Mesothelial cell of epicardium (in vitro differentiated cells): Measurements from ENCODE around the gene POPDC3. TPM values are rescaled to one million over a fixed set of nuclear protein-coding genes. Genes with fewer than 3 reads are reported as not detected.

Experiments
- DNase-seq, 2 experiments: peaks; one replicate each; pipeline ENCODE4 v3.0.0; 2021; ENCODE audit warnings: low spot score in 2 of 2; ENCODE audit not compliant: unreplicated experiment in 2 of 2
- H3K27ac Mint-ChIP-seq: 2 replicates; pipeline ENCODE4 v1.8.0; 2021; ENCODE audit warnings: mixed read lengths
- H3K27me3 Mint-ChIP-seq: 2 replicates; pipeline ENCODE4 v1.8.0; 2021; ENCODE audit warnings: low read depth, mixed read lengths
- H3K36me3 Mint-ChIP-seq: 2 replicates; pipeline ENCODE4 v1.8.0; 2021; ENCODE audit warnings: mixed read lengths
- H3K4me1 Mint-ChIP-seq: 2 replicates; pipeline ENCODE4 v1.8.0; 2021; ENCODE audit warnings: mixed read lengths
- H3K4me3 Mint-ChIP-seq: 2 replicates; pipeline ENCODE4 v1.8.0; 2021; ENCODE audit warnings: mild to moderate bottlenecking, moderate library complexity, mixed read lengths
- H3K9me3 Mint-ChIP-seq: 2 replicates; pipeline ENCODE4 v1.8.0; 2021; ENCODE audit warnings: mixed read lengths
- CTCF ChIP-seq: fragments of 200-600 bp; sonication (generic); IDR thresholded peaks from one replicate; pipeline ENCODE4 v1.5.0; 2021; ENCODE audit warnings: antibody characterized with exemption; ENCODE audit not compliant: unreplicated experiment
- total RNA-seq: library from RNA; stranded (reverse); gene quantifications from 3 replicates; pipeline ENCODE4 v1.2.1, GENCODE V29; 2021

POPDC3 gene
- total RNA-seq, 1 donor from 2014 or later = 10.4 TPM

GRCh38 chr6:105136431-105137350 lies 43.1 kb downstream of the POPDC3 start:
- Mint-ChIP-seq H3K4me3 (peak overlapping the region; percentile 81), H3K9me3 (no peaks in the 10 kb centered on the region), H3K27me3 (no peaks in the 10 kb centered on the region), H3K27ac (peak overlapping the region; percentile 70), H3K36me3 (peaks cover 6% of the 10 kb centered on the region), H3K4me1 (peaks cover 38% of the 10 kb centered on the region)
- peak; percentile 53 to 80 for DNase-seq
- TF ChIP-seq CTCF = peak; percentile 19

GRCh38 chr6:105135907-105136430 lies 43.8 kb downstream of the POPDC3 start:
- TF ChIP-seq CTCF = no peak
- Mint-ChIP-seq H3K4me3 (peak overlapping the region; percentile 75), H3K9me3 (no peaks in the 10 kb centered on the region), H3K27ac (peak overlapping the region; percentile 30), H3K27me3 (no peaks in the 10 kb centered on the region), H3K36me3 (peaks cover 6% of the 10 kb centered on the region), H3K4me1 (peaks cover 33% of the 10 kb centered on the region)
- DNase-seq = no peak

- peaks cover 24% of the 10 kb centered on the region for H3K4me1 Mint-ChIP-seq
- H3K36me3 Mint-ChIP-seq = peaks cover 6% of the 10 kb centered on the region
- no peak for DNase-seq
- no peaks in the 10 kb centered on the region for H3K9me3 Mint-ChIP-seq
- H3K27ac Mint-ChIP-seq = peak overlapping the region; percentile 27
- peak overlapping the region; percentile 75 for H3K4me3 Mint-ChIP-seq
- TF ChIP-seq CTCF = no peak
- no peaks in the 10 kb centered on the region for H3K27me3 Mint-ChIP-seq
These were observed 44.8 kb downstream of the POPDC3 start for GRCh38 chr6:105135056-105135455.

- no peaks in the 10 kb centered on the region for H3K9me3 Mint-ChIP-seq
- DNase-seq = no peak
- peaks cover 19% of the 10 kb centered on the region for H3K36me3 Mint-ChIP-seq
- no peaks in the 10 kb centered on the region for H3K27me3 Mint-ChIP-seq
- H3K4me3 Mint-ChIP-seq = no peak overlapping the region
- no peak for TF ChIP-seq CTCF
- peaks cover 8% of the 10 kb centered on the region for H3K4me1 Mint-ChIP-seq
- no peak overlapping the region for H3K27ac Mint-ChIP-seq
These were observed 57.1 kb downstream of the POPDC3 start for GRCh38 chr6:105122717-105123116.

GRCh38 chr6:105121981-105122380 lies 57.8 kb downstream of the POPDC3 start:
- H3K4me1 Mint-ChIP-seq = peaks cover 8% of the 10 kb centered on the region
- no peak for DNase-seq
- H3K9me3 Mint-ChIP-seq = no peaks in the 10 kb centered on the region
- peaks cover 20% of the 10 kb centered on the region for H3K36me3 Mint-ChIP-seq
- H3K27ac Mint-ChIP-seq = no peak overlapping the region
- no peaks in the 10 kb centered on the region for H3K27me3 Mint-ChIP-seq
- TF ChIP-seq CTCF = no peak
- H3K4me3 Mint-ChIP-seq = no peak overlapping the region
